Measurements from ENCODE around the gene PPIL6.

The PPIL6 gene

GRCh38 chr6:109446072-109446471, 5.6 kb upstream of the PPIL6 start:
- H3K36me3 ChIP-seq (ENCODE audit: control insufficient read depth in 4 of 4, insufficient read depth in 4 of 4, low read length in 3 of 4) = peaks cover 10 to 76% (median 45%) of the 10 kb centered on the region in 4 experiments
- POLR2A ChIA-PET = no interaction called here

GRCh38 chr6:109445382-109445781, 5.0 kb upstream of the PPIL6 start:
- Histone ChIP-seq H3K4me1 (ENCODE audit: control extremely low read depth in 1 of 4, control insufficient read depth in 4 of 4, insufficient read depth in 4 of 4, low read length in 3 of 4) (peaks cover 0 to 31% (median 24%) of the 10 kb centered on the region in 4 experiments), H3K9me3 (ENCODE audit: control extremely low read depth in 1 of 5, control insufficient read depth in 4 of 5, insufficient read depth in 2 of 5, low read depth in 1 of 5, low read length in 4 of 5) (no peaks in the 10 kb centered on the region), H3K27ac (ENCODE audit: insufficient read depth in 1 of 2, low read depth in 1 of 2, low read length in 2 of 2, poor library complexity in 1 of 2, severe bottlenecking in 2 of 2) (no peak overlapping the region), H3K36me3 (ENCODE audit: control insufficient read depth in 4 of 4, insufficient read depth in 4 of 4, low read length in 3 of 4) (peaks cover 10 to 71% (median 42%) of the 10 kb centered on the region in 4 experiments), H3K4me3 (ENCODE audit: control insufficient read depth in 1 of 7, extremely low read depth in 1 of 7, insufficient read depth in 4 of 7, low read depth in 2 of 7, low read length in 6 of 7) (no peak overlapping the region), H3K27me3 (replicated peaks in 2 of 5; ENCODE audit: control insufficient read depth in 4 of 5, insufficient read depth in 5 of 5, low read length in 4 of 5) (no peaks in the 10 kb centered on the region)
- ChIA-PET POLR2A (no interaction called here), CTCF (interaction anchor here (0.7 to 9.8 kb wide), 5 partner anchors 9 to 263 kb away, joined by 3 to 125 read pairs (median 7); partner anchors contain the start of genes CD164 and MICAL1)
- WGBS (ENCODE audit: insufficient coverage) = 100% methylated on average over 3 of the region's 9 CpGs
- DNase-seq = peak in 1 of 3 donors; percentile 21

More at GRCh38 chr6:109446072-109446471, 5.6 kb upstream of the PPIL6 start:
- H3K27me3 ChIP-seq (replicated peaks in 2 of 5; ENCODE audit: control insufficient read depth in 4 of 5, insufficient read depth in 5 of 5, low read length in 4 of 5) = no peaks in the 10 kb centered on the region
- H3K4me1 ChIP-seq (ENCODE audit: control extremely low read depth in 1 of 4, control insufficient read depth in 4 of 4, insufficient read depth in 4 of 4, low read length in 3 of 4) = peaks cover 0 to 30% (median 26%) of the 10 kb centered on the region in 4 experiments
- 100% methylated on average over 4 of the region's 15 CpGs for WGBS (ENCODE audit: insufficient coverage)
- no peak for DNase-seq
- H3K9me3 ChIP-seq (ENCODE audit: control extremely low read depth in 1 of 5, control insufficient read depth in 4 of 5, insufficient read depth in 2 of 5, low read depth in 1 of 5, low read length in 4 of 5) = no peaks in the 10 kb centered on the region
- H3K4me3 ChIP-seq (ENCODE audit: control insufficient read depth in 1 of 7, extremely low read depth in 1 of 7, insufficient read depth in 4 of 7, low read depth in 2 of 7, low read length in 6 of 7) = no peak overlapping the region
- H3K27ac ChIP-seq (ENCODE audit: insufficient read depth in 1 of 2, low read depth in 1 of 2, low read length in 2 of 2, poor library complexity in 1 of 2, severe bottlenecking in 2 of 2) = no peak overlapping the region
- CTCF ChIA-PET = interaction anchor here (9.8 kb wide), 1 partner anchor 8 kb away, joined by 125 read pairs; the partner anchor contains the start of gene MICAL1

- POLR2A ChIA-PET = no interaction called here
These were observed 3.1 kb upstream of the PPIL6 start for GRCh38 chr6:109443425-109443950.

GRCh38 chr6:109442393-109442924, 2.0 kb upstream of the PPIL6 start:
- ChIA-PET POLR2A (interaction anchor here (1.2 to 2.5 kb wide), 2 partner anchors 9 to 12 kb away, joined by 3 to 29 read pairs; partner anchors contain the start of gene MICAL1), CTCF (interaction anchor here (0.9 to 9.8 kb wide), 6 partner anchors 12 to 433 kb away, joined by 3 to 125 read pairs (median 12); partner anchors contain the start of genes CD164 and MICAL1)
- no peaks in the 10 kb centered on the region for H3K9me3 ChIP-seq (ENCODE audit: control extremely low read depth in 1 of 5, control insufficient read depth in 4 of 5, insufficient read depth in 2 of 5, low read depth in 1 of 5, low read length in 4 of 5)
- H3K27ac ChIP-seq (ENCODE audit: insufficient read depth in 1 of 2, low read depth in 1 of 2, low read length in 2 of 2, poor library complexity in 1 of 2, severe bottlenecking in 2 of 2) = no peak overlapping the region
- peaks cover 4 to 24% (median 20%) of the 10 kb centered on the region in 4 experiments for H3K4me1 ChIP-seq (ENCODE audit: control extremely low read depth in 1 of 4, control insufficient read depth in 4 of 4, insufficient read depth in 4 of 4, low read length in 3 of 4)
- 100% methylated on average over 4 of the region's 6 CpGs for WGBS (ENCODE audit: insufficient coverage)
- H3K27me3 ChIP-seq (replicated peaks in 2 of 5; ENCODE audit: control insufficient read depth in 4 of 5, insufficient read depth in 5 of 5, low read length in 4 of 5) = no peaks in the 10 kb centered on the region
- no peak for DNase-seq
- peaks cover 10 to 54% (median 36%) of the 10 kb centered on the region in 4 experiments for H3K36me3 ChIP-seq (ENCODE audit: control insufficient read depth in 4 of 4, insufficient read depth in 4 of 4, low read length in 3 of 4)
- peak overlapping the region in 3 of 7 experiments; percentile 82 to 89 (median 88) for H3K4me3 ChIP-seq (ENCODE audit: control insufficient read depth in 1 of 7, extremely low read depth in 1 of 7, insufficient read depth in 4 of 7, low read depth in 2 of 7, low read length in 6 of 7)

More at GRCh38 chr6:109443425-109443950, 3.1 kb upstream of the PPIL6 start:
- Histone ChIP-seq H3K27ac (ENCODE audit: insufficient read depth in 1 of 2, low read depth in 1 of 2, low read length in 2 of 2, poor library complexity in 1 of 2, severe bottlenecking in 2 of 2) (no peak overlapping the region), H3K4me3 (ENCODE audit: control insufficient read depth in 1 of 7, extremely low read depth in 1 of 7, insufficient read depth in 4 of 7, low read depth in 2 of 7, low read length in 6 of 7) (no peak overlapping the region), H3K36me3 (ENCODE audit: control insufficient read depth in 4 of 4, insufficient read depth in 4 of 4, low read length in 3 of 4) (peaks cover 10 to 60% (median 39%) of the 10 kb centered on the region in 4 experiments), H3K4me1 (ENCODE audit: control extremely low read depth in 1 of 4, control insufficient read depth in 4 of 4, insufficient read depth in 4 of 4, low read length in 3 of 4) (peaks cover 4 to 24% (median 20%) of the 10 kb centered on the region in 4 experiments), H3K9me3 (ENCODE audit: control extremely low read depth in 1 of 5, control insufficient read depth in 4 of 5, insufficient read depth in 2 of 5, low read depth in 1 of 5, low read length in 4 of 5) (no peaks in the 10 kb centered on the region), H3K27me3 (replicated peaks in 2 of 5; ENCODE audit: control insufficient read depth in 4 of 5, insufficient read depth in 5 of 5, low read length in 4 of 5) (no peaks in the 10 kb centered on the region)
- DNase-seq = no peak
- 91% methylated on average over 4 of the region's 10 CpGs for WGBS (ENCODE audit: insufficient coverage)
- CTCF ChIA-PET = interaction anchor here (0.7 to 9.8 kb wide), 4 partner anchors 11 to 207 kb away, joined by 3 to 125 read pairs (median 22); partner anchors contain the start of genes CD164 and MICAL1

- WGBS (ENCODE audit: insufficient coverage) = under 1% methylated on average over 28 of the region's 31 CpGs
- POLR2A ChIA-PET = interaction anchor here (0.8 to 2.5 kb wide), 7 partner anchors 9 to 881 kb away, joined by 3 to 29 read pairs (median 7); partner anchors contain the start of genes CD164, FOXO3 and MICAL1
- Histone ChIP-seq H3K36me3 (ENCODE audit: control insufficient read depth in 4 of 4, insufficient read depth in 4 of 4, low read length in 3 of 4) (peaks cover 10 to 45% (median 29%) of the 10 kb centered on the region in 4 experiments), H3K27ac (ENCODE audit: insufficient read depth in 1 of 2, low read depth in 1 of 2, low read length in 2 of 2, poor library complexity in 1 of 2, severe bottlenecking in 2 of 2) (peak overlapping the region; percentile 83 to 92), H3K9me3 (ENCODE audit: control extremely low read depth in 1 of 5, control insufficient read depth in 4 of 5, insufficient read depth in 2 of 5, low read depth in 1 of 5, low read length in 4 of 5) (no peaks in the 10 kb centered on the region), H3K27me3 (replicated peaks in 2 of 5; ENCODE audit: control insufficient read depth in 4 of 5, insufficient read depth in 5 of 5, low read length in 4 of 5) (no peaks in the 10 kb centered on the region), H3K4me3 (ENCODE audit: control insufficient read depth in 1 of 7, extremely low read depth in 1 of 7, insufficient read depth in 4 of 7, low read depth in 2 of 7, low read length in 6 of 7) (peak overlapping the region; percentile 60 to 91 (median 86)), H3K4me1 (ENCODE audit: control extremely low read depth in 1 of 4, control insufficient read depth in 4 of 4, insufficient read depth in 4 of 4, low read length in 3 of 4) (peaks cover 4 to 24% (median 21%) of the 10 kb centered on the region in 4 experiments)
- DNase-seq = peak; percentile 65 to 91 (median 90)
- CTCF ChIA-PET = interaction anchor here (0.9 to 9.8 kb wide), 10 partner anchors 13 to 259 kb away, joined by 3 to 125 read pairs (median 4); partner anchors contain the start of genes CD164 and MICAL1
These were observed 815 bp upstream of the PPIL6 start for GRCh38 chr6:109441069-109441816.

- no peaks in the 10 kb centered on the region for H3K9me3 ChIP-seq (ENCODE audit: control extremely low read depth in 1 of 5, control insufficient read depth in 4 of 5, insufficient read depth in 2 of 5, low read depth in 1 of 5, low read length in 4 of 5)
- WGBS (ENCODE audit: insufficient coverage) = 100% methylated on average over 4 of the region's 5 CpGs
- H3K4me1 ChIP-seq (ENCODE audit: control extremely low read depth in 1 of 4, control insufficient read depth in 4 of 4, insufficient read depth in 4 of 4, low read length in 3 of 4) = peaks cover 4 to 15% (median 8%) of the 10 kb centered on the region in 4 experiments
- H3K27ac ChIP-seq (ENCODE audit: insufficient read depth in 1 of 2, low read depth in 1 of 2, low read length in 2 of 2, poor library complexity in 1 of 2, severe bottlenecking in 2 of 2) = no peak overlapping the region
- no peaks in the 10 kb centered on the region for H3K27me3 ChIP-seq (replicated peaks in 2 of 5; ENCODE audit: control insufficient read depth in 4 of 5, insufficient read depth in 5 of 5, low read length in 4 of 5)
- no peak overlapping the region for H3K4me3 ChIP-seq (ENCODE audit: control insufficient read depth in 1 of 7, extremely low read depth in 1 of 7, insufficient read depth in 4 of 7, low read depth in 2 of 7, low read length in 6 of 7)
- H3K36me3 ChIP-seq (ENCODE audit: control insufficient read depth in 4 of 4, insufficient read depth in 4 of 4, low read length in 3 of 4) = no peaks in the 10 kb centered on the region
- POLR2A ChIA-PET = no interaction called here
- CTCF ChIA-PET = interaction anchor here (0.6 to 9.8 kb wide), 8 partner anchors 12 to 364 kb away, joined by 3 to 125 read pairs (median 5); partner anchors contain the start of gene MICAL1
- DNase-seq = no peak
These were observed 4.4 kb downstream of the PPIL6 start for GRCh38 chr6:109436041-109436440.

Data from common myeloid progenitor, CD34-positive (primary cell).